Measurements from ENCODE around the gene PFN1.
"Not testable (repeated sequence)": the region's sequence is repeated elsewhere in the genome, so short reads cannot be mapped to it uniquely, and the experiment has no call there.

The PFN1 gene

GRCh38 chr17:4920351-4921048 lies 27.8 kb downstream of the PFN1 start:
- DNase-seq: no peak

DNA sequence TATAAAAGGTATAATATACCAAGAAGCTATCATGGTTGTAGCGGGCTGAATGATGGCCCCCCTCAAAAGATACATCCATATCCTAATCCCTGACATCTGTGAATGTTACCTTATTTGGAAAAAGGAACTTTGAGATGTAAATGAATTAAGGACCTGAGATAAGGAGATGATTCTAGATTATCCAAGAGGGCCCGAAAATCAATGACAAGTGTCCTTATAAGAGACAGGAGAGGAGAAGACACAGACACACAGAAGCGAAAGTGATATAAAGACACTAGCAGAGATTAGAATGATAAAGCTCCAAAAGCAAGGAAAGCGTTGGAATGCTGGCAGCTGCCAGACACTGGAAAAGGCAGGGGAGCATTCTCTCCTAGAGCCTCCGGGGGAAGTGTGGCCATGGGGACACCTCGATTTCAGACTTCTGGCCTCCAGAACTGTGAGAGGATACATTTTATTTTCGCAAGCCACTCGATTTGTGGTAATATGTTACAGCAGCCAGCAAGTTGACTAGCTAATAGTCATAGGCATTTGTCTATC lies 28.8 kb downstream of the PFN1 start:
- no peak for DNase-seq

DNA sequence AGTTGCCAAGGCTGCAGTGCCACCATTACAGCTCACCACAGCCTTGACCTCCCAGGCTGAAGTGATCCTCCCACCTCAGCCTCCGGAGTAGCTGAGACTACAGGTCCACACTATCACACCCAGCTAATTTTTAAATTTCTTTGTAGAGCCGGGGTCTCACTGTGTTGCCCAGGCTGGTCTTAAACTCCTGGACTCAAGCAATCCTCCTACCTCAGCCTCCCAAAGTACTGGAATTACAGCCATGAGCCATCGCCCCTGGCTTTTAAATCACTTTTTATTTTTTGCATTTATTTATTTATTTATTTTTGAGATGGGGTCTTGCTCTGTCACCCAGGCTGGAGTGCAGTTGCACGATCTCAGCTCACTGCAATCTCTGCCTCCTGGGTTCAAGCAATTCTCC lies 33.8 kb downstream of the PFN1 start:
- DNase-seq: not testable (repeated sequence)

GRCh38 chr17:4913994-4914393 lies 34.3 kb downstream of the PFN1 start:
- no peak for DNase-seq

DNA sequence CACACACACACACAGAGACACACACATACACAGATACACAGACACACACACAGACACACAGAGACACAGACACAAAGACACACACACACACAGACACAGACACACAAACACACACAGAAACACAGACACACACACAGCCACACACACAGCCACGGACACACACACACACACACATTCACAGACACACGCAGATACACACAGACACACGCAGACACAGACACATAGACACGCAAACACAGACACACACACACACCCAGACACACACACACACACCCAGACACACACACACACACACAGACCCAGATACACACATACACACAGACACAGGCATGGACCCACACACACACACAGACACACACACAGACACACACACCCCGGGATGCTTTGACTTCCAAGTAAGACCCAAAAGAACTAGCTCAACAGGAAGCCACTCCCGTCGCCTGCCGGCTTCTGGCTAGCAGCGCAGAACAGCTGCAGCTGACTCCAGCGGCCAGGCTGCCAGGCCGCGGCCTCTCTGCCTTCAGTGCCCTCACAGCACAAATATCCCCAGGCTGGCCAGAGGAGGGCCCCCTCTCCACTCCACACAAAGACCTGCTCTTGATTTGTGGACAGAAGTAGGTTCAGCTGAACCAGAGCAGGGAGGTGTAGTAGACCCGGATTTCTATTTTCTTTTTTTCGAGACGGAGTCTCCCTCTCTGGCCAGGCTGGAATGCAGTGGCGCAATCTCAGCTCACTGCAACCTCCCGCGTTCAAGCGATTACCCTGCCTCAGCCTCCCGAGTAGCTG lies 39.4 kb downstream of the PFN1 start:
- DNase-seq: peak; percentile 53

DNA sequence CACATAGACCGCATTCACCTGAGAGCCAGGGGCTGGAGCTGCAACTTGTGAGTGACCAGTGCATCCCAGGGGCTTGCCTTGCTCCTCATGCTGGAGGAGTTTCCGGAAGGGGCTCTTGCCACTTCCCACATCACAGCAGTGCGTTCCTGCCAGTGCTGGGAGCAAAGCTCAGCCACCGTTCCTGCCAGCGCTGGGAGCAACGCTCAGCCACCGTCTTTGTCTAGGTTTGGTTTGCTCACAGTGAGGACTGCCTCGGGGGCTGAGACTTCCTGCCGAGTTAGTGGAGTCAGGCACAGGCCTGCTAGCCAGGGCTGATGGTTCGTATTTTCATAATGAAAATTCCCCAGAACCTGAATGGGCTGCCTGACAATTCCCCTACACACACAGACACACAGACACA lies 40.0 kb downstream of the PFN1 start:
- DNase-seq: no peak

- DNase-seq: not testable (repeated sequence)
Measured at GRCh38 chr17:4906642-4907041, 41.7 kb downstream of the PFN1 start.

GRCh38 chr17:4903051-4903818 lies 45.1 kb downstream of the PFN1 start, which contains the start of gene CHRNE:
CHRNE (minus strand) TSS chr17:4903098; CDS start chr17:4903063, 35 bp downstream.
- DNase-seq: peak; percentile 15

DNA sequence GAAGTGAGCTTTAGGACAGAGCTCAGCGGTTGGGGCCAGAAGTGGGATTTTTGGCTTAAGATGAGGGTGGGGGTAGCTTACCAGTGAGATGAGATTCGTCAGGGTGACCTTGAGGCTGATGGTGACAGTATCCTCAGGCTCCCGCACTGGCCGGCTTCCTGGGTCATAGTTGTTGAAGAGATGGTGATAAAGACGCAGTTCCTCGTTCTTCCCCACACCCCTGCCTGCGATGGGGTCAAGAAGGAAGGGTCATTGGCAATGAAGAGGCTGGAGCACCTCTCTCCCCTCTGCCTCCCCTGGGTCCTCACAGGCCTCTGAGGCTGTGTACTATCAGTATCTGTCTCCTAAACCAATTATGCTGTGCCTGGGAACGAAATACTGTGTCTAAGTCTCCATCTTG lies 45.8 kb downstream of the PFN1 start:
- DNase-seq: no peak

DNA sequence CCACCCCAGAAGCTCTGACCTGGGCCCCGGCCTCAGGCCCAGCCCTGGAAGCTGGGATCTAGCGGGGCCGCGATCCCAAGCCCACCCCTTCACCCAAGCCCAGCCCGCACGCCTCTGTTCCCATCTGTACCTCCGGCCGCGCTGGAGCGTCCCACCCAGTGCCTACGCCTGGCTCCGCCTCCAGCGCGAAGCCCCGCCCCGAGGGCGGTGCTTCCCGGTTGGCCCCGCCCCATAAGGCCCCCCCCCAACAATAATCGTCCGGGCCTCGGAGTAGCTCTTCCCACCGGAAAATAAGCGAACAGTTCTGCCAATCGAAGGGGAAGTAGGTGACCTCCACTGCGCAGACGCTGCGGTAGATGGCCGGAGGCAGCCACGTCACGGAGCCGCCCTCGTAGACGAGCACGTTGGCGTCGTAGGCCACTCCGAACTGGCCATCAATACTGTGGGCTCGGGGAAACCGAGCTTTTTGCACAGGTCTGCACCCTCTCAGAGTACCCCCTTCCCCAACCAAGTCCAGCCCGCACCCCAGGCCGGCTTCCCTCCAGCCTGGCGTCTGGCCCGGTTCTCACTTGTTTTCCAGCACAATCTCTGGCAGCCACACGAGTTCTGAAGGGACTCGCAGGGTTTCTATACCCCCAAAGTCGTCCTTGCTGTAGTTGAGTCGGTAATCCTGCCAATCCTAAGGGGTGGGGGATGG lies 46.5 kb downstream of the PFN1 start:
- no peak for DNase-seq

- DNase-seq: no peak
Measured at GRCh38 chr17:4901108-4901647, 47.2 kb downstream of the PFN1 start.

GRCh38 chr17:4900231-4901107 lies 47.9 kb downstream of the PFN1 start:
- no peak for DNase-seq

GRCh38 chr17:4899341-4900230 lies 48.7 kb downstream of the PFN1 start, which contains the start of gene C17orf107:
C17orf107 (plus strand) TSS chr17:4899536; CDS start chr17:4899763, 227 bp downstream.
- peak; percentile 17 for DNase-seq

DNA sequence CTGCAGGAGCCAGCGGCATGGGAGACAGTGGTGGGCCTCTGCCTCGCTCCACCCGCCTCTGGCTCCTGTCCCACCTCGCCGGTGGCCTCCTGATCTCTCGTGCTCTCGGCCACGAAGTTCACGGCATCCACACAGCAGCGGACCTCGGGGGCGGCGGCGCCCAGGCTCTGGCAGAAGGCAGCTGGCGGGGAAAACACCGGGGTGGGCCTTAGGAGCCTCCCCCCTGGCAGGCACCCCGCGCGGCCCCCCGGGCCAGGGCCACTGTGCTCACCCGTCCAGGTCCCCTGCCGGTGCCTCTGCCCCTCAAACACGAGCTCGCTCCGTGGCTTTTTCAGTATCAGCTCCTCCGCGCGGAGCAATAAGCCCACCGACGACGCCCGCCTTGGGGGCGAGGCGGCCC lies 49.4 kb downstream of the PFN1 start:
- DNase-seq: no peak

- DNase-seq: no peak
Measured at GRCh38 chr17:4898351-4898750, 50.0 kb downstream of the PFN1 start.

DNA sequence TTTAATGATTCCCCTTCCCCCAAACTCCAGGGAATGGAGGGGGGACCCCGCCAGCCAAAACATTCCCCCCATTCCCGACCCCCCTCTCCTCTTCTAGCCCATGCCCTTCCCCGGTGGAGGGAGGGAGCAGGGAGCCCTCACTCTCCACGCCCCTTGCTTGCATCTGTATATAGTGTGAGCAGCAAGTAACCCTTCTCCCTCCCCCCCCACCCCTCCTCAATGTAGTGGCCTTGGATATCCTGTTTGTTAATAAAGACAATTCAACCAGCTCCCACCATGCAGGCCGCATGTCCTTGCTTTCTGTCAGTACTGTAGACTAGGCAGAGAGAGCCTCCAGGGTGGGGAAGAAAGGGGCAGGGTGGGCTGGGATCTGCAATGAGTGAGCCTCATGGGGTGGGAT lies 50.5 kb downstream of the PFN1 start:
- no peak for DNase-seq

DNA sequence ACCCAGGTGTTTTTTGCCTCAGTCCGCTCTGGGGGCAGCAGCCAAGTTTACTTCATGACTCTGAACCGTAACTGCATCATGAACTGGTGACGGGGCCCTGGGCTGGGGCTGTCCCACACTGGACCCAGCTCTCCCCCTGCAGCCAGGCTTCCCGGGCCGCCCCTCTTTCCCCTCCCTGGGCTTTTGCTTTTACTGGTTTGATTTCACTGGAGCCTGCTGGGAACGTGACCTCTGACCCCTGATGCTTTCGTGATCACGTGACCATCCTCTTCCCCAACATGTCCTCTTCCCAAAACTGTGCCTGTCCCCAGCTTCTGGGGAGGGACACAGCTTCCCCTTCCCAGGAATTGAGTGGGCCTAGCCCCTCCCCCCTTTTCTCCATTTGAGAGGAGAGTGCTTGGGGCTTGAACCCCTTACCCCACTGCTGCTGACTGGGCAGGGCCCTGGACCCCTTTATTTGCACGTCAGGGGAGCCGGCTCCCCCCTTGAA lies 51.1 kb downstream of the PFN1 start:
- no peak for DNase-seq

DNA sequence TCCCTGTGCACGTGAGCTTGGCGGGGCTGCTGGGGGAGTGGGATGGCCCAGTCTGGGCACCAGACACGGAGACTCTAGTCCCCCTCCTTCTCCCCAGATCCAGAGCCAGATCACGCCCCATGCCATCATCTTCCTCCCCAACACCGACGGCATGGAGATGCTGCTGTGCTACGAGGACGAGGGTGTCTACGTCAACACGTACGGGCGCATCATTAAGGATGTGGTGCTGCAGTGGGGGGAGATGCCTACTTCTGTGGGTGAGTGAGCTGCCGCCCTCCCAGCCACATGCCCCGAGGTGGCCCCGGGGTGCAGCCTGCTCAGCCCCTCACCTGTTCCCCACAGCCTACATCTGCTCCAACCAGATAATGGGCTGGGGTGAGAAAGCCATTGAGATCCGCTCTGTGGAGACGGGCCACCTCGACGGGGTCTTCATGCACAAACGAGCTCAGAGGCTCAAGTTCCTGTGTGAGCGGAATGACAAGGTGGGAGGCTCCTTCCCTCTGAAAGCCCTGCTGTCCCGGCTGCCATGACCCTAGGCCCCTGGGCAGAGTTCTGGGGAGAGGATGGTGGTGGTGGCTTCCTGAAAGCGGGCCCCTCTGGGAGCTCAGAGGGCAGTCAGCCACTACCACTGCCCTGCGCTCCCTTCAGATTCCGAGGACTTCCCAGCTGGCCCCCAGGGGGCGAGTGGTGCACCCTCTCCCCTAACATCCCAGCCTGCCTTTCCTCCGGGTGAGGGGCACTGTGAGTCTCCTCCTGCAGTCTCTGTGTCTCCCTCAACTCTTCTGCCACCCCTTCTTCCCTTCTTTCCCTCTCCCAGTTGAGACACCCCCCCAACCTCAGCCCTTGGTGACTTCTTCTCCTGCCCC lies 51.8 kb downstream of the PFN1 start:
- no peak for DNase-seq
